ENCODE results near the gene POU2F1. TPM values are rescaled to one million over a fixed set of nuclear protein-coding genes. Genes with fewer than 3 reads are reported as not detected.

POU2F1 gene
- total and polyA plus RNA-seq, 9 donors = 3.9 to 24.6 (median 17.0) TPM

DNA sequence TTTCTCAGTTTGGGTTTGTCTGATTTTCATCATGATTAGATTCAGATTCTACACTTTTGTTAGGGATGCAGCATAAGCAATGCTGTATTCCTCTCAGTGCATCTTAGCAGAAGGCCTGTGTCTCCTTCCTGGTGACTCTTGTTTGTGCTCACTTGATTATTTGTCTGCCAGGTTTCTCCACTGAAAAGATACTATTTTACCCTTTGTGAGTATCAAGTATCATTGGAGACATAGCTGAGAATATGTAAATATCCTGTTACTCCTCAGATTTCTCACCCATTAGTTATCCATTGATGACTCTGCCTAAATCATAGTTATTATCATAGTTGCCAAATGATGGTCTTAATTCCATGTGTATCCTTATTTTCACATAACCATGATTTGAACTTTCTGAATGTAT lies 148.5 kb downstream of the POU2F1 start:
- H3K4me1 ChIP-seq (ENCODE audit: insufficient read depth) = no peaks in the 10 kb centered on the region
- no peaks in the 10 kb centered on the region for H3K36me3 ChIP-seq
- H3K27ac ChIP-seq = no peak overlapping the region
- no peaks in the 10 kb centered on the region for H3K27me3 ChIP-seq
- H3K4me3 ChIP-seq = no peak overlapping the region
- no peak for DNase-seq
- no peaks in the 10 kb centered on the region for H3K9me3 ChIP-seq
- no peak for TF ChIP-seq CTCF (IDR thresholded peaks at IDR 0.05)
- TF ChIP-seq POLR2A (IDR thresholded peaks at IDR 0.05) = no peak
- TF ChIP-seq EP300 (IDR thresholded peaks at IDR 0.05) = no peak
- intact Hi-C loops (cut with DNase I) = no loop called here

- Histone ChIP-seq H3K27me3 (no peaks in the 10 kb centered on the region), H3K27ac (no peak overlapping the region), H3K4me1 (ENCODE audit: insufficient read depth) (no peaks in the 10 kb centered on the region), H3K36me3 (no peaks in the 10 kb centered on the region), H3K9me3 (no peaks in the 10 kb centered on the region), H3K4me3 (no peak overlapping the region)
- intact Hi-C loops (cut with DNase I) = no loop called here
- no peak for DNase-seq
- no peak for TF ChIP-seq EP300 (IDR thresholded peaks at IDR 0.05)
- TF ChIP-seq CTCF (IDR thresholded peaks at IDR 0.05) = no peak
- no peak for TF ChIP-seq POLR2A (IDR thresholded peaks at IDR 0.05)
- 75 to 83% (median 80%) methylated on average over 4 of the region's 4 CpGs for WGBS, 3 donors
These were observed 149.2 kb downstream of the POU2F1 start for GRCh38 chr1:167369933-167370332.

DNA sequence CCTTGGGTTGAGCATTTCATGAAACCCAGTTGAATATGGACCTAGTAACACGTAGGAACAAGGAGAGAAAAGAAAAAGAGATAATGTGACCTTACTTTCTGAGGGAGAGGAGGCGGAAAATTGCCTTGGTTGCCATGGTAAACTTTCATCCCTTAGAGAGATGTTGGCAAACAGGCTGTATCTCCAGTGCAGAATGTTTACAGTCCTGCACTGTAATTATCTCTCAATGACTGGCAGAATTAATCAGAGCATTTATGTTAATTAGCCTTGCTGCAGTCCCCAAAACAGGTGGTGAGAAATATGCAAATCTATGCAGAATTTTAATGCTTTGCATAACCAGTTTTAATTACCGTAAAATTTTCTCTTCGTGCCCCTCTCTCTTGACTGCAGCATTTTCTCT lies 150.3 kb downstream of the POU2F1 start:
- H3K36me3 ChIP-seq = no peaks in the 10 kb centered on the region
- no peaks in the 10 kb centered on the region for H3K4me1 ChIP-seq (ENCODE audit: insufficient read depth)
- 81 to 87% (median 83%) methylated on average over 4 of the region's 4 CpGs for WGBS, 3 donors
- no peaks in the 10 kb centered on the region for H3K27me3 ChIP-seq
- no peak for DNase-seq
- intact Hi-C loops (cut with DNase I) = no loop called here
- no peak overlapping the region for H3K27ac ChIP-seq
- TF ChIP-seq CTCF (IDR thresholded peaks at IDR 0.05) = no peak
- TF ChIP-seq EP300 (IDR thresholded peaks at IDR 0.05) = no peak
- TF ChIP-seq POLR2A (IDR thresholded peaks at IDR 0.05) = no peak
- no peaks in the 10 kb centered on the region for H3K9me3 ChIP-seq
- H3K4me3 ChIP-seq = no peak overlapping the region

DNA sequence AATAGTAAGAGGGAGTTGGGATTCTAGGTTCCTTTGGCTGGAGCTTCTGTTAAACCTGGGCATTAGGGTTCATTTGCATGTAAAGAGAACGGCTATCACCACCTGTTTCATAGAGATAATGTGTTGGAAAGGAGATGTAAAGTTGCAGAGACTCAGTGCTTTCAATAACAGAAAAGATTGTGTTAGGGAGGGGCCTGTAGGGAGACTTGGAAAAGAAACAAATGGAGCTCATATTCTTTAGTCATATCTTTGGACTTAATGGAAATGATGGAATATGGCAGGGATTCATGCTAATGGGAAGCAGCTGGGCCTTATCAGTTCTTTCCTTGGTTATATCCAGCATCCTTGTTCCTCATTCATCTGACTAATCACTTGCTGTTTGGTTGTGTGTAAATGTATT lies 152.7 kb downstream of the POU2F1 start:
- WGBS, 3 donors = 23 to 34% (median 29%) methylated on average over 1 of the region's 1 CpG
- intact Hi-C loops (cut with DNase I) = no loop called here
- Histone ChIP-seq H3K9me3 (no peaks in the 10 kb centered on the region), H3K4me3 (no peak overlapping the region), H3K4me1 (ENCODE audit: insufficient read depth) (no peaks in the 10 kb centered on the region), H3K27me3 (no peaks in the 10 kb centered on the region), H3K36me3 (no peaks in the 10 kb centered on the region), H3K27ac (no peak overlapping the region)
- DNase-seq = peak in 1 of 5 donors; percentile 27
- TF ChIP-seq EP300 (IDR thresholded peaks at IDR 0.05) (no peak), CTCF (IDR thresholded peaks at IDR 0.05) (no peak), POLR2A (IDR thresholded peaks at IDR 0.05) (no peak)

DNA sequence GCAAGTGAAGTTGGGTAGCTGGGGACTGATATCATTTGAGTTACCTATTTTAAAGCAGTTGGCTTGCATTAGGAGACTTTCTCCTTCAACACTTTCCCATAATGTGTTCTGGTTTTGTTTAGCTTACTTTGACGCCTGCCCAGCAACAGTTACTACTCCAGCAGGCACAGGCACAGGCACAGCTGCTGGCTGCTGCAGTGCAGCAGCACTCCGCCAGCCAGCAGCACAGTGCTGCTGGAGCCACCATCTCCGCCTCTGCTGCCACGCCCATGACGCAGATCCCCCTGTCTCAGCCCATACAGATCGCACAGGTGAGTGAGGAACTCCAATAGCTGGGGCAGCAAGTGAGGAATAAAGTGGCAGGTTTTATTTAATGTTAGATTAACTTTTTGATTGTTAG lies 153.3 kb downstream of the POU2F1 start:
- no peak for TF ChIP-seq POLR2A (IDR thresholded peaks at IDR 0.05)
- no peak for TF ChIP-seq CTCF (IDR thresholded peaks at IDR 0.05)
- TF ChIP-seq EP300 (IDR thresholded peaks at IDR 0.05) = no peak
- DNase-seq = no peak
- H3K27me3 ChIP-seq = no peaks in the 10 kb centered on the region
- H3K4me3 ChIP-seq = no peak overlapping the region
- H3K4me1 ChIP-seq (ENCODE audit: insufficient read depth) = no peaks in the 10 kb centered on the region
- intact Hi-C loops (cut with DNase I) = no loop called here
- 95 to 98% (median 97%) methylated on average over 6 of the region's 6 CpGs for WGBS, 3 donors
- H3K36me3 ChIP-seq = no peaks in the 10 kb centered on the region
- no peak overlapping the region for H3K27ac ChIP-seq
- H3K9me3 ChIP-seq = no peaks in the 10 kb centered on the region

All from ovary (tissue), 9 donors.